Measurements from ENCODE around the gene ARID3A. TPM values are rescaled to one million over a fixed set of nuclear protein-coding genes. Genes with fewer than 3 reads are reported as not detected.

Gene ARID3A
- total and polyA plus RNA-seq, 7 experiments from 2014 or later = 0.57 to 33.1 (median 8.6) TPM

DNA sequence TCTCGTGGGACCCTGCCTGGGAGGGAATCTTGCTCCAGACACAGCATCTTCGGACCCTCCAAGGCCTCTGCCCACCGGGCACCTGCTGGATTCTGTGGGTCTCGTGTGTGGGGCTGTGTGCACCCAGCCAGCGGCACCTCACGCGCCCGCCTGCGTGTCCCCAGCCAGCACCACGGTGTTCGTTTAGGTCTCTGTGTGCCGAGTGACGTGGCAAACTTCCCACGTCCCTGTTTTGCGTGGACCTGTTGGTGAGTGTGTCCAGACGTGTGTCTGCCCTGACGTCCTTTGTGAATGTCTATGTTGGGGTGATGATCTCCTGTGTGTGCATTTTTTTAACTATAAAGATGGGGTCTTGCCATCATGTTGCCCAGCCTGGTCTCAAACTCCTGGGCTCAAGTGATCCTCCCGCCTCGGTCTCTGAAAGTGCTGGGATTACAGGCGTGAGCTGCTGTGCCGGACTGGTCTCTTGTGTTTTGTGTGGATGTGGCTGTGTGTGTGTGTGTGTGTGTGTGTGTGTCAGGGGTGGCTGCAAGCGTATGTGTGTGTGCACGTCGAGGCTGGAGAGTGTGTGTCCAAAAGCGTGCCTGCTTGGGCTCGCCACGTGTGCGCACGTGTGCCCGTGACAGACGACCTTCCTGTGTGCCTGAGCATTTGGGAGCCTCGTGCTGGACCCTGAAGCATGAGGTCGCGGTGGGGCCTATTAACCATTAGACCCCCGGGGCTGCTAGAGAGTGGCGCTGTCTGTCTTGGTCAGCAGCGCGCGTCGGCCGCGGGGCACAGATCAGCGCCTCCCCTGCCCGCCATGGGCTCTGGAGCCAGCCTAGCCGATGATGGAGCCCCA is 15.7 kb downstream of the ARID3A start:
- ChIA-PET CTCF (no interaction called here), POLR2A (no interaction called here)
- DNase-seq (no peak), ATAC-seq (no peak)
- intact Hi-C loops (cut with micrococcal nuclease) = no loop called here
- H3K27ac ChIP-seq (ENCODE audit: low read depth, low read length) = peak overlapping the region; percentile 47
- Mint-ChIP-seq H3K4me3 (peak overlapping the region; percentile 75 to 90 (median 78)), H3K27ac (peak overlapping the region in 7 of 9 donors; percentile 40 to 89 (median 64)), H3K9me3 (peaks cover 0 to 3% (median 0%) of the 10 kb centered on the region in 11 donors), H3K36me3 (peaks cover 0 to 34% (median 4%) of the 10 kb centered on the region in 5 donors), H3K27me3 (peaks cover 0 to 7% (median 0%) of the 10 kb centered on the region in 5 donors), H3K4me1 (peaks cover 21 to 38% (median 29%) of the 10 kb centered on the region in 7 donors)
- peak overlapping the region; percentile 59 for H3K4me3 ChIP-seq (ENCODE audit: low read length)
- H3K36me3 ChIP-seq (ENCODE audit: control insufficient read depth in 2 of 3, insufficient read depth in 3 of 3, low read length in 3 of 3) = no peaks in the 10 kb centered on the region
- H3K9me3 ChIP-seq (ENCODE audit: control insufficient read depth in 2 of 3, low read length in 3 of 3) = no peaks in the 10 kb centered on the region
- peaks cover 14 to 20% of the 10 kb centered on the region in 2 donors for H3K4me1 ChIP-seq (ENCODE audit: control insufficient read depth in 2 of 2, insufficient read depth in 2 of 2, low read length in 2 of 2)
- no peaks in the 10 kb centered on the region for H3K27me3 ChIP-seq (ENCODE audit: control insufficient read depth in 2 of 2, insufficient read depth in 2 of 2, low read length in 2 of 2)

DNA sequence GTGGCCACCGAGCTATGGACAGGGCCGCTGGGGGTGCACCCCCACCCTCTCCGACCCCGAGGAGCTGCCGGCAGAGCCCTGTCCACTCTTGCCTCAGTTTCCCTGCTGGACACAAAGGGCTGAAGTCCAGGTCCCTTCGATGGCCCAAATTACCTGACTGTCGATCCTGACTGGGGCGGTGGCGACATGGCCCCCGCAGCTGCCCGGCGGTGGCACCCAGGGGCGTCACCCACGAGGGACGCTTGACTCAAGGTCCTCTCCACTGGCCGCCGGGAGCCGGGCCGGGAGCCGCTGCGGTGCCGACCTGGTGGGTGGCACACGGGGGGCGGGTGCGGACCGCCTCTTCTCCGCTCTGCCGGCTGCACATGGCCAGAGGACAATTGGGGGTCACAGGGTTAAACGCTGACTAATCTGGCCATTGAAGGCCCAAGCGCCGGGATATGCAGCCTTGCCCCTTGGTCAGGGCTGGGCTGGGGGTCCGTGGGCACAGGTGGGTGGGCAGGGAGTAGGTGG is 16.4 kb downstream of the ARID3A start:
- H3K4me3 Mint-ChIP-seq = peak overlapping the region in 2 of 10 donors; percentile 70 to 82
- peaks cover 0 to 3% (median 0%) of the 10 kb centered on the region in 11 donors for H3K9me3 Mint-ChIP-seq
- Histone ChIP-seq H3K36me3 (ENCODE audit: control insufficient read depth in 2 of 3, insufficient read depth in 3 of 3, low read length in 3 of 3) (no peaks in the 10 kb centered on the region), H3K4me3 (ENCODE audit: low read length) (no peak overlapping the region), H3K27ac (ENCODE audit: low read depth, low read length) (no peak overlapping the region), H3K4me1 (ENCODE audit: control insufficient read depth in 2 of 2, insufficient read depth in 2 of 2, low read length in 2 of 2) (peaks cover 14 to 15% of the 10 kb centered on the region in 2 donors), H3K9me3 (ENCODE audit: control insufficient read depth in 2 of 3, low read length in 3 of 3) (no peaks in the 10 kb centered on the region), H3K27me3 (ENCODE audit: control insufficient read depth in 2 of 2, insufficient read depth in 2 of 2, low read length in 2 of 2) (no peaks in the 10 kb centered on the region)
- peaks cover 20 to 33% (median 27%) of the 10 kb centered on the region in 7 donors for H3K4me1 Mint-ChIP-seq
- no peak for DNase-seq
- peaks cover 0 to 30% (median 3%) of the 10 kb centered on the region in 5 donors for H3K36me3 Mint-ChIP-seq
- ChIA-PET CTCF (interaction anchor here (1.4 kb wide), 1 partner anchor 9 kb away, joined by 3 read pairs; no protein-coding TSS in a partner anchor), POLR2A (no interaction called here)
- H3K27ac Mint-ChIP-seq = no peak overlapping the region
- intact Hi-C loops (cut with micrococcal nuclease) = no loop called here
- no peak for ATAC-seq
- H3K27me3 Mint-ChIP-seq = peaks cover 0 to 7% (median 0%) of the 10 kb centered on the region in 5 donors

DNA sequence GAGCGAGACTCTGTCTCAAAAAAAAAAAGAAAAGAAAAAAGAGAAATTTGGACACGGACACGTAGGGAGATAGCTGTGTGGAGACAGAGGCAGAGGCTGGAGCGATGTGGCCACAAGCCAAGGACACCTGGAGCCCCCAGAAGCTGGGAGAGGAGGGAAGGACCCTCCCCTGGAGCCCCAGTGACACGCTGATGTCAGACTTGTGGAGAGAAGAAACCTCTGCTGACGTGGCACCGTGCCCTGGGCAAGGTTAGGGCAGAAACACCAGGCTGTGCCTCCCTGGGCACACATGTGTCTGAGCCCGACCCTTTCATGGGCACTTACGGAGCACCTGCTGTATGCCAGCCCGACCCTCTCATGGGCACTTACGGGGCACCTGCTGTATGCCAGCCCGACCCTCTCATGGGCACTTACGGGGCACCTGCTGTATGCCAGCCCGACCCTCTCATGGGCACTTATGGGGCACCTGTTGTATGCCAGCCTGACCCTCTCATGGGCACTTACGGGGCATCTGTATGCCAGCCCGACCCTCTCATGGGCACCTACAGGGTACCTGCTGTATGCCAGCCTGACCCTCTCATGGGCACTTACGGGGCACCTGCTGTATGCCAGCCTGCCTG is 17.8 kb downstream of the ARID3A start:
- peaks cover 12 to 21% (median 17%) of the 10 kb centered on the region in 7 donors for H3K4me1 Mint-ChIP-seq
- peaks cover 0 to 1% (median 0%) of the 10 kb centered on the region in 11 donors for H3K9me3 Mint-ChIP-seq
- Histone ChIP-seq H3K9me3 (ENCODE audit: control insufficient read depth in 2 of 3, low read length in 3 of 3) (no peaks in the 10 kb centered on the region), H3K27me3 (ENCODE audit: control insufficient read depth in 2 of 2, insufficient read depth in 2 of 2, low read length in 2 of 2) (no peaks in the 10 kb centered on the region), H3K36me3 (ENCODE audit: control insufficient read depth in 2 of 3, insufficient read depth in 3 of 3, low read length in 3 of 3) (no peaks in the 10 kb centered on the region), H3K4me3 (ENCODE audit: low read length) (no peak overlapping the region), H3K4me1 (ENCODE audit: control insufficient read depth in 2 of 2, insufficient read depth in 2 of 2, low read length in 2 of 2) (peaks cover 12 to 14% of the 10 kb centered on the region in 2 donors), H3K27ac (ENCODE audit: low read depth, low read length) (no peak overlapping the region)
- CTCF ChIA-PET = interaction anchor here (0.6 kb wide), 1 partner anchor 28 kb away, joined by 3 read pairs; no protein-coding TSS in a partner anchor
- no peak overlapping the region for H3K4me3 Mint-ChIP-seq
- H3K27me3 Mint-ChIP-seq = peaks cover 0 to 7% (median 0%) of the 10 kb centered on the region in 5 donors
- no peak overlapping the region for H3K27ac Mint-ChIP-seq
- DNase-seq (no peak), ATAC-seq (no peak)
- intact Hi-C loops (cut with micrococcal nuclease) = no loop called here
- peaks cover 0 to 24% (median 0%) of the 10 kb centered on the region in 5 donors for H3K36me3 Mint-ChIP-seq
- POLR2A ChIA-PET = no interaction called here

GRCh38 chr19:944171-944567 is 18.3 kb downstream of the ARID3A start:
- Mint-ChIP-seq H3K36me3 (peaks cover 0 to 24% (median 0%) of the 10 kb centered on the region in 5 donors), H3K27ac (no peak overlapping the region), H3K27me3 (peaks cover 0 to 7% (median 0%) of the 10 kb centered on the region in 5 donors), H3K4me1 (peaks cover 12 to 21% (median 17%) of the 10 kb centered on the region in 7 donors), H3K4me3 (no peak overlapping the region), H3K9me3 (peaks cover 0 to 1% (median 0%) of the 10 kb centered on the region in 11 donors)
- Histone ChIP-seq H3K27me3 (ENCODE audit: control insufficient read depth in 2 of 2, insufficient read depth in 2 of 2, low read length in 2 of 2) (no peaks in the 10 kb centered on the region), H3K4me1 (ENCODE audit: control insufficient read depth in 2 of 2, insufficient read depth in 2 of 2, low read length in 2 of 2) (peaks cover 12 to 14% of the 10 kb centered on the region in 2 donors), H3K27ac (ENCODE audit: low read depth, low read length) (no peak overlapping the region), H3K36me3 (ENCODE audit: control insufficient read depth in 2 of 3, insufficient read depth in 3 of 3, low read length in 3 of 3) (no peaks in the 10 kb centered on the region), H3K9me3 (ENCODE audit: control insufficient read depth in 2 of 3, low read length in 3 of 3) (no peaks in the 10 kb centered on the region), H3K4me3 (ENCODE audit: low read length) (no peak overlapping the region)
- ATAC-seq (no peak), DNase-seq (no peak)
- ChIA-PET POLR2A (no interaction called here), CTCF (no interaction called here)
- intact Hi-C loops (cut with micrococcal nuclease) = no loop called here

- ChIA-PET POLR2A (no interaction called here), CTCF (no interaction called here)
- Mint-ChIP-seq H3K36me3 (peaks cover 0 to 21% (median 0%) of the 10 kb centered on the region in 5 donors), H3K9me3 (peaks cover 0 to 1% (median 0%) of the 10 kb centered on the region in 11 donors), H3K27me3 (peaks cover 0 to 7% (median 0%) of the 10 kb centered on the region in 5 donors), H3K4me3 (no peak overlapping the region), H3K27ac (peak overlapping the region in 1 of 9 donors; percentile 36), H3K4me1 (peaks cover 12 to 17% (median 15%) of the 10 kb centered on the region in 7 donors)
- H3K36me3 ChIP-seq (ENCODE audit: control insufficient read depth in 2 of 3, insufficient read depth in 3 of 3, low read length in 3 of 3) = no peaks in the 10 kb centered on the region
- H3K4me3 ChIP-seq (ENCODE audit: low read length) = no peak overlapping the region
- H3K9me3 ChIP-seq (ENCODE audit: control insufficient read depth in 2 of 3, low read length in 3 of 3) = no peaks in the 10 kb centered on the region
- DNase-seq = no peak
- intact Hi-C loops (cut with micrococcal nuclease) = no loop called here
- no peaks in the 10 kb centered on the region for H3K27me3 ChIP-seq (ENCODE audit: control insufficient read depth in 2 of 2, insufficient read depth in 2 of 2, low read length in 2 of 2)
- no peak for ATAC-seq
- no peak overlapping the region for H3K27ac ChIP-seq (ENCODE audit: low read depth, low read length)
- H3K4me1 ChIP-seq (ENCODE audit: control insufficient read depth in 2 of 2, insufficient read depth in 2 of 2, low read length in 2 of 2) = peaks cover 12 to 14% of the 10 kb centered on the region in 2 donors
Observed at GRCh38 chr19:944663-945241, 18.9 kb downstream of the ARID3A start.

DNA sequence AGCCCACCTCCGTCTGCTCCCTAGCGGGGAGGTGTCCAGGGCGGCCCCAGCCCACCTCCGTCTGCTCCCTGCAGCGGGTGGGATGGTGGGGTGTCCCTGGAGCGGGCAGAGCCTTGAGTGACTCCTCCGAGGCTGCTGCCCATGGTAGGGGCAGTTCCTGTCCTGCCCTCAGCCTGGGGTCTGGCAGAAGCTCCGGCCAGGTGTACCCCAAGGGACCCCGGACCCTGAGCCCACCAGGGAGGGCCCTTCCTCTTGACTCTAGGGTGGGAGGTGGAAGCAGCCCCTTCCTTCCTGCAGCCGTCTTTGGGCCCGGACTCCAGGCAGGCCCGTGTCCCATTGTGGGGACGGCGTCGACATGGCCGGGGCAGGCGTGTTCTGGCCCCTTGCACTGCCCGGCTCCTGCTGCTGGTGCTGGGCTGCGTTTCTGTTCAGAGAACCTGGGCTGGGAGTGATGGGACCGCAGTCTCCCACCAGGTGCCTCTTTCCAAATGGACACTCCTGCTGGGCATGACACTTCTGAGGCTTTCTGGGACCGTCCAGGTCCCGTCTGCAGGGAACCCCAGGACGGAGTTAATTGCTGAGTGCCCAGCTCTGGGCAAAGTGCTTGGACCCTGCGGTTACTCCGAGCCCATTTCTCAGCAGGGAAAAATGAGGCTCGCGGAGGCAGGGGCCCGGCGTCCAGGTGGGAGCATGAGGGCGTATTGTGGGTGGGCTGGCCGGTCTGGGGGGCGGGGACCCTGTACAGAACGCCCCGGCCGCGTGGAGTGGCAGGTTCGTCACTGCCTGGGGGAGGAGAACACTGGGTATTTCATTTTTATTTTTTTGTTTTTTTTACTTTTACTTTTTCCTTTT is 19.8 kb downstream of the ARID3A start:
- no peak for DNase-seq
- ChIA-PET POLR2A (no interaction called here), CTCF (no interaction called here)
- no peaks in the 10 kb centered on the region for H3K27me3 ChIP-seq (ENCODE audit: control insufficient read depth in 2 of 2, insufficient read depth in 2 of 2, low read length in 2 of 2)
- H3K9me3 ChIP-seq (ENCODE audit: control insufficient read depth in 2 of 3, low read length in 3 of 3) = no peaks in the 10 kb centered on the region
- no peaks in the 10 kb centered on the region for H3K9me3 Mint-ChIP-seq
- H3K4me1 ChIP-seq (ENCODE audit: control insufficient read depth in 2 of 2, insufficient read depth in 2 of 2, low read length in 2 of 2) = peaks cover 8% of the 10 kb centered on the region in 2 donors
- no peak overlapping the region for H3K27ac Mint-ChIP-seq
- peaks cover 6 to 12% (median 7%) of the 10 kb centered on the region in 7 donors for H3K4me1 Mint-ChIP-seq
- no peak overlapping the region for H3K4me3 ChIP-seq (ENCODE audit: low read length)
- no peak overlapping the region for H3K27ac ChIP-seq (ENCODE audit: low read depth, low read length)
- intact Hi-C loops (cut with micrococcal nuclease) = no loop called here
- ATAC-seq = no peak
- no peaks in the 10 kb centered on the region for H3K36me3 ChIP-seq (ENCODE audit: control insufficient read depth in 2 of 3, insufficient read depth in 3 of 3, low read length in 3 of 3)
- H3K4me3 Mint-ChIP-seq = no peak overlapping the region
- no peaks in the 10 kb centered on the region for H3K27me3 Mint-ChIP-seq
- H3K36me3 Mint-ChIP-seq = peaks cover 0 to 15% (median 0%) of the 10 kb centered on the region in 5 donors
